Right lobe of liver (tissue), 6 donors: ENCODE data around the gene UBAC2. TPM values are rescaled to one million over a fixed set of nuclear protein-coding genes. Genes with fewer than 3 reads are reported as not detected.

Experiments
- ATAC-seq, 4 donors: fragments of 200-7000 bp; cut with Tn5 transposase; one replicate each; pipeline ENCODE4 v1.9.1; 2020; ENCODE audit warnings: mild to moderate bottlenecking in 4 of 4, moderate library complexity in 4 of 4
- DNase-seq, 3 donors: peaks; one replicate each; pipeline ENCODE4 v3.0.0-alpha.2; 2020
- H3K27ac ChIP-seq, 3 donors: fragments of 200-600 bp; one replicate each; pipeline ENCODE4 v1.8.0; 2022
- H3K27me3 ChIP-seq, 2 donors: fragments of 200-600 bp; one replicate each; pipeline ENCODE4 v1.8.0; 2022
- H3K36me3 ChIP-seq, 4 donors: fragments of 200-600 bp; sonication (generic) in 1 of 4; one replicate each; pipeline versions ENCODE4 v1.5.1 to v1.8.0; 2017 to 2022; ENCODE audit warnings: control low read depth in 1 of 4
- H3K4me1 ChIP-seq, 4 donors: fragments of 200-600 bp; sonication (generic) in 1 of 4; one replicate each; pipeline versions ENCODE4 v1.5.1 to v1.8.0; 2017 to 2022; ENCODE audit warnings: control low read depth in 1 of 4
- H3K4me3 ChIP-seq, 3 donors: fragments of 200-600 bp; one replicate each; pipeline ENCODE4 v1.8.0; 2022
- H3K9me3 ChIP-seq, 4 donors: fragments of 200-600 bp; sonication (generic) in 1 of 4; one replicate each; pipeline versions ENCODE4 v1.5.1 to v1.8.0; 2017 to 2022; ENCODE audit warnings: control low read depth in 1 of 4
- CTCF ChIP-seq, 4 donors: fragments of 200-600 bp in 3 of 4; fragments of 450-650 bp in 1 of 4; IDR thresholded peaks; one replicate each; pipeline versions ENCODE4 v1.5.1 to v1.8.0; 2016 to 2022; ENCODE audit warnings: antibody characterized with exemption in 4 of 4, mild to moderate bottlenecking in 2 of 4
- POLR2A ChIP-seq: fragments of 450-650 bp; IDR thresholded peaks from one replicate; pipeline ENCODE4 v1.6.1; 2017; ENCODE audit warnings: antibody characterized with exemption, mild to moderate bottlenecking
- WGBS: methylation state at CpG from one replicate; pipeline ENCODE4 v1.1.6; 2018; ENCODE audit warnings: low coverage, low lambda C conversion rate; ENCODE audit not compliant: insufficient coverage; ENCODE audit errors: missing lambda C conversion rate; 5-methylcytosine and 5-hydroxymethylcytosine counted together
- intact Hi-C, 2 donors: fragments of 100-400 bp; cut with DNase I; formaldehyde crosslinking; loops; one replicate each; pipeline versions ENCODE4 v1.11.2 to v1.14.1; 2022
- total RNA-seq, 6 experiments: library from RNA; depleted of rRNA in 2 of 6; stranded (reverse); fragments of >200 nt in 2 of 6; fragmentation: NEBNext Ultra II Directional in 3 of 6; extraction: Animal tissue kit (Norgen Biotek cat#: 25700) in 3 of 6; gene quantifications; one replicate each; pipeline versions ENCODE4 v1.1.0 to v1.2.4, GENCODE V29; 2016 to 2023
- donor health status: DM: no; HTN: yes; CAD: no.
- donor health status: DM: no; HTN: no; CAD: no.
- donor health status: DM: no; HTN: no; CAD: no.
- donor health status: DM: no; HTN: yes; CAD: no.
- donor health status: DM: no; HTN: yes; CAD: no.

The UBAC2 gene
- total RNA-seq, 6 experiments from 2014 or later: 30.2 to 45.0 (median 37.0) TPM

- no peak overlapping the region for H3K4me3 ChIP-seq
- no peaks in the 10 kb centered on the region for H3K9me3 ChIP-seq
- intact Hi-C loops: no loop called here
- peak overlapping the region; percentile 18 to 75 (median 56) for H3K27ac ChIP-seq
- ATAC-seq (peak; percentile 47 to 62 (median 57)), DNase-seq (no peak)
- no peak for TF ChIP-seq CTCF (IDR thresholded peaks at IDR 0.05)
- TF ChIP-seq POLR2A: no peak
- no peaks in the 10 kb centered on the region for H3K27me3 ChIP-seq
- peaks cover 0 to 12% (median 1%) of the 10 kb centered on the region in 4 donors for H3K36me3 ChIP-seq
- no peaks in the 10 kb centered on the region for H3K4me1 ChIP-seq
- 63% methylated on average over 7 of the region's 8 CpGs for WGBS
Observed at GRCh38 chr13:99357131-99357596, 156.5 kb downstream of the UBAC2 start.

GRCh38 chr13:99357941-99358340 lies 157.3 kb downstream of the UBAC2 start:
- intact Hi-C loops: no loop called here
- no peak overlapping the region for H3K4me3 ChIP-seq
- no peaks in the 10 kb centered on the region for H3K27me3 ChIP-seq
- WGBS: 85% methylated on average over 6 of the region's 6 CpGs
- no peaks in the 10 kb centered on the region for H3K9me3 ChIP-seq
- peaks cover 0 to 12% (median 1%) of the 10 kb centered on the region in 4 donors for H3K36me3 ChIP-seq
- ATAC-seq: no peak
- TF ChIP-seq CTCF (IDR thresholded peaks at IDR 0.05): no peak
- no peak for TF ChIP-seq POLR2A
- DNase-seq: no peak
- peak overlapping the region in 1 of 3 donors; percentile 18 for H3K27ac ChIP-seq
- no peaks in the 10 kb centered on the region for H3K4me1 ChIP-seq

- H3K27ac ChIP-seq: no peak overlapping the region
Observed at GRCh38 chr13:99359528-99359927, 158.9 kb downstream of the UBAC2 start.

GRCh38 chr13:99360696-99361095 lies 160.0 kb downstream of the UBAC2 start:
- H3K4me1 ChIP-seq: no peaks in the 10 kb centered on the region
- WGBS: 87% methylated on average over 10 of the region's 10 CpGs
- no peak overlapping the region for H3K27ac ChIP-seq
- TF ChIP-seq POLR2A (no peak), CTCF (IDR thresholded peaks at IDR 0.05) (no peak)
- H3K27me3 ChIP-seq: no peaks in the 10 kb centered on the region
- H3K4me3 ChIP-seq: no peak overlapping the region
- no peak for DNase-seq
- intact Hi-C loops: no loop called here
- ATAC-seq: no peak
- no peaks in the 10 kb centered on the region for H3K9me3 ChIP-seq
- peaks cover 0 to 10% (median under 1%) of the 10 kb centered on the region in 4 donors for H3K36me3 ChIP-seq

More at GRCh38 chr13:99359528-99359927, 158.9 kb downstream of the UBAC2 start:
- Histone ChIP-seq H3K4me1 (no peaks in the 10 kb centered on the region), H3K36me3 (peaks cover 0 to 12% (median 1%) of the 10 kb centered on the region in 4 donors), H3K4me3 (no peak overlapping the region), H3K27me3 (no peaks in the 10 kb centered on the region), H3K9me3 (no peaks in the 10 kb centered on the region)
- intact Hi-C loops: no loop called here
- no CpG with 5 or more reads among the region's 6 CpGs for WGBS
- ATAC-seq: no peak
- TF ChIP-seq CTCF (IDR thresholded peaks at IDR 0.05): no peak
- no peak for TF ChIP-seq POLR2A
- DNase-seq: no peak

GRCh38 chr13:99361197-99361596 lies 160.5 kb downstream of the UBAC2 start:
- H3K27ac ChIP-seq: no peak overlapping the region
- H3K27me3 ChIP-seq: no peaks in the 10 kb centered on the region
- ATAC-seq: no peak
- TF ChIP-seq CTCF (IDR thresholded peaks at IDR 0.05) (no peak), POLR2A (no peak)
- WGBS: 76% methylated on average over 3 of the region's 3 CpGs
- H3K9me3 ChIP-seq: no peaks in the 10 kb centered on the region
- DNase-seq: no peak
- no peaks in the 10 kb centered on the region for H3K4me1 ChIP-seq
- intact Hi-C loops: no loop called here
- no peak overlapping the region for H3K4me3 ChIP-seq
- peaks cover 0 to 9% (median 0%) of the 10 kb centered on the region in 4 donors for H3K36me3 ChIP-seq
